Epithelial cell of esophagus (primary cell): ENCODE data around the gene SF3B4.

Experiments
- DNase-seq: peaks from one replicate; pipeline ENCODE4 v3.0.0; 2010; ENCODE audit warnings: low read depth
- H3K4me3 ChIP-seq: 2 replicates; pipeline ENCODE4 v1.5.1; 2011; ENCODE audit warnings: mild to moderate bottlenecking, low read length, control low read depth
- CTCF ChIP-seq: IDR thresholded peaks from 2 replicates; pipeline ENCODE4 v1.5.1; 2011; ENCODE audit warnings: low read depth, mild to moderate bottlenecking, low read length, control low read depth, inconsistent platforms; ENCODE audit not compliant: insufficient read depth; ENCODE audit errors: missing control alignments

SF3B4 gene

DNA sequence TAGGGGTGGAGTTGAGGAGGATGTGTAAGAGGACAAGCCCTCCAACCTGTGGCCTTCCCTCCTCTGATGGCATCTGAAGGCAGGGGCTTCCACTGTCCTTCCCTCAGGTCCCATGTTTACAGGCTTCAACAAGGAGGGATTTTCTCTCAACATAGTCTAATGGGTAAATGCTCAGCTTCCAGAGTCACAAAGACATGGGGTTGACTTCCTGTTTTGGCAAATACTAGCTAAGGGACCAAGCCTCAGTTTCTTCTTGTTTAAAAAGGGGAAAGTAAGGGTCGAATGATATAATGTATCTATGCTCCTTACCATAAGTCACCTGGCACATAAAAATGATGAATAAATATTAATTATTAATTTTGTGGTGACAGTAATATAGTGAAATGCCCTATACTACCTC lies 13.1 kb downstream of the SF3B4 start:
- H3K4me3 ChIP-seq: no peak overlapping the region
- DNase-seq: no peak
- TF ChIP-seq CTCF: no peak

- TF ChIP-seq CTCF: no peak
- DNase-seq: no peak
- H3K4me3 ChIP-seq: no peak overlapping the region
These were observed 21.0 kb downstream of the SF3B4 start for GRCh38 chr1:149906570-149907075.

GRCh38 chr1:149903836-149904491 lies 23.6 kb downstream of the SF3B4 start:
- DNase-seq: no peak
- no peak for TF ChIP-seq CTCF
- no peak overlapping the region for H3K4me3 ChIP-seq

DNA sequence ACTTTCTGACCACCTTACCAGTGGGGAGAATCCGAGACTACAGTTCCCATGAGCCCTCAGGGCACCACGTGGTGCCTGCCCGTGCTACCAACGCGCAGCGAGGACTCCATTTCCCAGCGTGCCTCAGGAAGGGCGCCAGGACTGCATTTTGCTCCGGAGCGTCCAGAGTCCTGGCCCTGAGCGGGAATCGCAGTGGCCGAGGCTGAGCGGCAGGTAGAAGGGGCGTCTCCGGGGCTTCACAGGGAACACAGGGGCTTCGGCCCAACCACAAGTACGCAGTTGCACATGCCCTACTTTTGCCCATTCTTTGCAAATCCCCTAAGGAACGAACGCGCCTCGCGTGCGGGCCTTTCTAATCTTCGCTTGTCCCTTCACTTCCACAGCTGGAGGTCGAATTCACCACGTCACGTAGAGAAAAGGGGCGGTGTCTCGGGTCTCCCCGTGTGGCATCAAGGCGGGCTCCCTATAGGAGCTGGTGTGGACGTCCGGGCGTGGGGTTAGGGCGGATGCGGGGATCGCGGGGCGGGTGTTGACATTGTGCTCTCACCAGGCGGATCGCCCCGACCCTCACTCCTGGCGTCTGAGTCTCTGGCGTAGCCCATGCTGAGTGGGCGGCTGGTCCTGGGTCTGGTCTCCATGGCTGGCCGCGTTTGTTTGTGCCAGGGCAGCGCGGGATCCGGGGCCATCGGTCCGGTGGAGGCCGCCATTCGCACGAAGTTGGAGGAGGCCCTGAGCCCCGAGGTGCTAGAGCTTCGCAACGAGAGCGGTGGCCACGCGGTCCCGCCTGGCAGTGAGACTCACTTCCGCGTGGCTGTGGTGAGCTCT lies 27.9 kb downstream of the SF3B4 start, which contains the start of gene BOLA1:
BOLA1 (plus strand) TSS at position 109 of the 825 bp plus-strand sequence; CDS start at position 601, 492 bp downstream.
- TF ChIP-seq CTCF: no peak
- H3K4me3 ChIP-seq: peak within 1 kb of the TSS; percentile 72
- DNase-seq: peak; percentile 93

DNA sequence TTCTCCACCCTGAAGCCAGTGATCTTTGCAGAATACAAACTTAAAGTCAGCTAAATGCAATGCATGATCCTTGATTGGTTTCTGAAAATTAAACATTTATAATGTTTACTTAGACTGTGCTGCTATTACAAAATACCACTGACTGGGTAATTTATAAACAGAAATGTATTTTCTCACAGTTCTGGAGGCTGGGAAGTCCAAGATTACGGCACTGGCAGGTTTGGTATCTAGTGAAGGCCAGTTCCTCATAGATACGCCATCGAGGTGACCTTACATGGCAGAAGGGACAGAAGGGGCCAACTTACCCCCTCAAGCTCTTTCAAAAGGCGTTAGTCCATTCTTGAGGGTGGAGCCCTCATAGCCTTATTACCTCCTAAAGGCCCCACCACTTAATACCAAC lies 31.0 kb downstream of the SF3B4 start:
- H3K4me3 ChIP-seq: no peak overlapping the region
- DNase-seq: no peak
- no peak for TF ChIP-seq CTCF

GRCh38 chr1:149888999-149889289 lies 38.7 kb downstream of the SF3B4 start:
- DNase-seq: peak; percentile 52
- TF ChIP-seq CTCF: no peak
- H3K4me3 ChIP-seq: peak overlapping the region; percentile 91
